Neural progenitor cell (in vitro differentiated cells): Measurements from ENCODE around the gene UNC45A.

Experiments
- EZH2 ChIP-seq: fragments of 200-600 bp; sonication (generic); IDR thresholded peaks from 2 replicates; pipeline ENCODE4 v1.6.1; 2017; ENCODE audit warnings: antibody characterized with exemption, mild to moderate bottlenecking, moderate library complexity
- EZH2phosphoT487 ChIP-seq: fragments of 200-600 bp; sonication (generic); IDR thresholded peaks from 2 replicates; pipeline ENCODE4 v1.6.1; 2017; ENCODE audit warnings: antibody characterized with exemption
- TF ChIP-seq, protein P1 (sequence below): fragments of 200-600 bp; sonication (generic); IDR thresholded peaks from 2 replicates; pipeline ENCODE4 v1.5.1; 2017; ENCODE audit warnings: antibody characterized with exemption, mild to moderate bottlenecking

DNA sequence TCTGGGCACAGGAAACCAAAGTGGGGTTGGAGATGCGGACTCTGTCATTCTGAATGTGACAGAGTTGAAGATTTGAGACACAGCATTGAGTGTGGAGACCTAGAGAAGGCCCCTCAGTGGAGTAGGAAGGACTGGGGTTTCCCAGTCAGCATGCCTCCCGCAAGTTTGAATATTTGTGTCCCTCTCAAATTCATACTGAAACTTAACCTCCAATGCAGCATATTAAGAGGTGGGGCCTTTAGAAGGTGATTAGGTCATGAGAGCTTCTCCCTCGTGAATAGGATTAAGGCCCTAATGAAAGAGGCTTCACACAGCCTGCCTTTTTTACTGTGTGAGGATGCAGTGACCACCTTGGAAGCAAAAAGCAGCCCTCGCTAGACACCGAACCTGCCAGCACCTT is 10.7 kb upstream of the UNC45A start:
- TF ChIP-seq, protein P1, sequence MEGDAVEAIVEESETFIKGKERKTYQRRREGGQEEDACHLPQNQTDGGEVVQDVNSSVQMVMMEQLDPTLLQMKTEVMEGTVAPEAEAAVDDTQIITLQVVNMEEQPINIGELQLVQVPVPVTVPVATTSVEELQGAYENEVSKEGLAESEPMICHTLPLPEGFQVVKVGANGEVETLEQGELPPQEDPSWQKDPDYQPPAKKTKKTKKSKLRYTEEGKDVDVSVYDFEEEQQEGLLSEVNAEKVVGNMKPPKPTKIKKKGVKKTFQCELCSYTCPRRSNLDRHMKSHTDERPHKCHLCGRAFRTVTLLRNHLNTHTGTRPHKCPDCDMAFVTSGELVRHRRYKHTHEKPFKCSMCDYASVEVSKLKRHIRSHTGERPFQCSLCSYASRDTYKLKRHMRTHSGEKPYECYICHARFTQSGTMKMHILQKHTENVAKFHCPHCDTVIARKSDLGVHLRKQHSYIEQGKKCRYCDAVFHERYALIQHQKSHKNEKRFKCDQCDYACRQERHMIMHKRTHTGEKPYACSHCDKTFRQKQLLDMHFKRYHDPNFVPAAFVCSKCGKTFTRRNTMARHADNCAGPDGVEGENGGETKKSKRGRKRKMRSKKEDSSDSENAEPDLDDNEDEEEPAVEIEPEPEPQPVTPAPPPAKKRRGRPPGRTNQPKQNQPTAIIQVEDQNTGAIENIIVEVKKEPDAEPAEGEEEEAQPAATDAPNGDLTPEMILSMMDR: no peak
- no peak for TF ChIP-seq EZH2
- TF ChIP-seq EZH2phosphoT487: no peak
